ENCODE results near the gene GSS.

GSS gene

GRCh38 chr20:34955231-34956040 lies at the start of gene GSS, which contains the start of gene MYH7B:
GSS (minus strand) TSS chr20:34955806; CDS start chr20:34951852, 3,954 bp downstream.
MYH7B (plus strand) TSS chr20:34955868; CDS start chr20:34978006, 22,138 bp downstream.
- DNase-seq, result peak; percentile 94

- DNase-seq, result no peak
These were observed 49.3 kb upstream of the GSS start for GRCh38 chr20:35004749-35005462.

- no peak for DNase-seq
These were observed 48.6 kb upstream of the GSS start for GRCh38 chr20:35004051-35004725.

GRCh38 chr20:35003211-35004031 lies 47.8 kb upstream of the GSS start:
- DNase-seq, result no peak

GRCh38 chr20:35002426-35003210 lies 47.0 kb upstream of the GSS start:
- DNase-seq, result no peak

GRCh38 chr20:35001596-35002362 lies 46.2 kb upstream of the GSS start:
- DNase-seq, result no peak

GRCh38 chr20:35000922-35001595 lies 45.5 kb upstream of the GSS start:
- DNase-seq, result no peak

GRCh38 chr20:35000311-35000921 lies 44.8 kb upstream of the GSS start:
- no peak for DNase-seq

GRCh38 chr20:34999782-35000181 lies 44.2 kb upstream of the GSS start:
- no peak for DNase-seq

GRCh38 chr20:34999021-34999451 lies 43.4 kb upstream of the GSS start:
- no peak for DNase-seq

GRCh38 chr20:34998331-34998950 lies 42.8 kb upstream of the GSS start:
- no peak for DNase-seq

- no peak for DNase-seq
These were observed 42.2 kb upstream of the GSS start for GRCh38 chr20:34997774-34998173.

GRCh38 chr20:34997131-34997561 lies 41.5 kb upstream of the GSS start:
- no peak for DNase-seq

GRCh38 chr20:34996243-34997028 lies 40.8 kb upstream of the GSS start:
- DNase-seq, result no peak

- DNase-seq, result no peak
These were observed 40.1 kb upstream of the GSS start for GRCh38 chr20:34995696-34996095.

- no peak for DNase-seq
These were observed 39.6 kb upstream of the GSS start for GRCh38 chr20:34995192-34995591.

- no peak for DNase-seq
These were observed 39.0 kb upstream of the GSS start for GRCh38 chr20:34994509-34995131.

GRCh38 chr20:34993941-34994508 lies 38.4 kb upstream of the GSS start:
- no peak for DNase-seq
